GM19193 (cell line): Measurements from ENCODE around the gene DNAH3.

Source experiments
- POLR2A ChIP-seq: IDR thresholded peaks from 4 replicates; pipeline ENCODE4 v1.6.1; 2011; ENCODE audit not compliant: insufficient read depth, insufficient read length; ENCODE audit errors: extremely low read depth

DNAH3 gene

GRCh38 chr16:21101631-21102420 is 48.8 kb downstream of the DNAH3 start:
- TF ChIP-seq POLR2A = no peak

GRCh38 chr16:21100447-21100846 is 50.2 kb downstream of the DNAH3 start:
- TF ChIP-seq POLR2A = no peak

GRCh38 chr16:21097151-21097550 is 53.5 kb downstream of the DNAH3 start:
- TF ChIP-seq POLR2A = no peak

- TF ChIP-seq POLR2A = no peak
These were observed 57.7 kb downstream of the DNAH3 start for GRCh38 chr16:21092951-21093350.

GRCh38 chr16:21088646-21089538 is 61.8 kb downstream of the DNAH3 start:
- no peak for TF ChIP-seq POLR2A

GRCh38 chr16:21088143-21088542 is 62.5 kb downstream of the DNAH3 start:
- TF ChIP-seq POLR2A = no peak

- TF ChIP-seq POLR2A = no peak
These were observed 65.9 kb downstream of the DNAH3 start for GRCh38 chr16:21084631-21085225.

- TF ChIP-seq POLR2A = no peak
These were observed 66.8 kb downstream of the DNAH3 start for GRCh38 chr16:21083729-21084268.

- TF ChIP-seq POLR2A = no peak
These were observed 69.3 kb downstream of the DNAH3 start for GRCh38 chr16:21081329-21081728.

GRCh38 chr16:21078563-21078962 is 72.1 kb downstream of the DNAH3 start:
- TF ChIP-seq POLR2A = no peak

- TF ChIP-seq POLR2A = no peak
These were observed 74.3 kb downstream of the DNAH3 start for GRCh38 chr16:21076186-21076883.

GRCh38 chr16:21075252-21075651 is 75.4 kb downstream of the DNAH3 start:
- TF ChIP-seq POLR2A = no peak

- no peak for TF ChIP-seq POLR2A
These were observed 77.7 kb downstream of the DNAH3 start for GRCh38 chr16:21072976-21073375.

- TF ChIP-seq POLR2A = no peak
These were observed 78.9 kb downstream of the DNAH3 start for GRCh38 chr16:21071741-21072140.
